Measurements from ENCODE around the gene ZFP42.

ZFP42 gene

DNA sequence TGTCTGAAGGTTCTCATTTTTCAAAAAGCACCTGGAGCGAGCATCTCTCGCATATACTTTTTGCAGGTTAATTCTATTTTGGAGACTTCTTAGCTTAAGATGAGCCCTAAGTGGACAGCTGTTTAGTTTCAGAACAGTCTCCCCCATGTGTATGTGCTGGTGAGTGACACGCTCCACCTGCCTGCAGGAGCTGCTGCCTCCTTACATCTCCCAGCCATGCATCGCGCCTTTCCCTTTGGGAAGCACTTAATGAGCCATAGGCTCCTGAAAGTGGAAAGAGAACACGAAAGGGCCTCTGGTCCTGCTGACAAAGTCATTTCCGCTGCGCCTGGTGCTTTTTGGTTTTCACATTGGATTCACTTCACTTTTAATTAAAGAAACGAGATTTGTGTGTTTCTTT lies 57.7 kb downstream of the ZFP42 start:
- no peaks in the 10 kb centered on the region for H3K27me3 ChIP-seq (ENCODE audit: insufficient read depth, insufficient read length)
- H3K9ac ChIP-seq (ENCODE audit: insufficient read length, low read depth), result no peak overlapping the region
- no peak for DNase-seq (ENCODE audit: low read depth, low spot score)
- no peaks in the 10 kb centered on the region for H3K36me3 ChIP-seq (ENCODE audit: insufficient read depth, insufficient read length, low read length)
- TF ChIP-seq ZNF274 (IDR thresholded peaks at IDR 0.05; ENCODE audit: low read depth, low read length) (no peak), YY1 (IDR thresholded peaks at IDR 0.05; ENCODE audit: insufficient read depth, insufficient read length) (no peak), SUZ12 (IDR thresholded peaks at IDR 0.05; ENCODE audit: extremely low read depth, insufficient read depth, insufficient read length) (no peak)
- no peak overlapping the region for H3K4me3 ChIP-seq (ENCODE audit: insufficient read length, low read depth)
- H3K9me3 ChIP-seq (ENCODE audit: insufficient read depth, low read length), result no peaks in the 10 kb centered on the region
- no peaks in the 10 kb centered on the region for H3K4me1 ChIP-seq (ENCODE audit: insufficient read depth, insufficient read length)
